GM21526 (cell line): ENCODE data around the gene RASSF3.
A peak's percentile ranks its signal among the peaks of the same experiment; 100 is the strongest.

Experiments used
- ATAC-seq: cut with Tn5 transposase; IDR thresholded peaks from one replicate; pipeline ENCODE4 v1.9.1; 2021; ENCODE audit warnings: moderate library complexity; ENCODE audit not compliant: unreplicated experiment, low FRiP score

Gene RASSF3

DNA sequence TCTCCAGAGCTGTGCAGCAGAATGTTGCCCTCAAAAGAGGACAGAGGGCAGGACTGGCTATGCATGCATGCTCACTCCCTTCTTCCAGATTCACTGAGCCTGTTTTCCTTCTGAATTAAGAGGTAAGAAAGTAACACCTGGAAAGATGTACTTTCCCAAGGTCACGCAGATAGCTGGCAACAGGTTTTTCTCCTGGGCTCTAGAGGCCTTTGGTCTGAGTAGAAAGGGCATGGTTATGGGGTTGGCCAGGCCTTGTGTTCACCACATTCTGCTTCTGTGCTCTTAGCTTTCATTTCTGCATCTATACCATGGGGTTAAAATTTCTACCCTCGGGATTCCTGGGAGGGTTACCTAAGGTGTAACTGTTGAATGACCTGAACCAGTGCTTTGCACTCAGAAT lies 57.5 kb downstream of the RASSF3 start:
- no peak for ATAC-seq

DNA sequence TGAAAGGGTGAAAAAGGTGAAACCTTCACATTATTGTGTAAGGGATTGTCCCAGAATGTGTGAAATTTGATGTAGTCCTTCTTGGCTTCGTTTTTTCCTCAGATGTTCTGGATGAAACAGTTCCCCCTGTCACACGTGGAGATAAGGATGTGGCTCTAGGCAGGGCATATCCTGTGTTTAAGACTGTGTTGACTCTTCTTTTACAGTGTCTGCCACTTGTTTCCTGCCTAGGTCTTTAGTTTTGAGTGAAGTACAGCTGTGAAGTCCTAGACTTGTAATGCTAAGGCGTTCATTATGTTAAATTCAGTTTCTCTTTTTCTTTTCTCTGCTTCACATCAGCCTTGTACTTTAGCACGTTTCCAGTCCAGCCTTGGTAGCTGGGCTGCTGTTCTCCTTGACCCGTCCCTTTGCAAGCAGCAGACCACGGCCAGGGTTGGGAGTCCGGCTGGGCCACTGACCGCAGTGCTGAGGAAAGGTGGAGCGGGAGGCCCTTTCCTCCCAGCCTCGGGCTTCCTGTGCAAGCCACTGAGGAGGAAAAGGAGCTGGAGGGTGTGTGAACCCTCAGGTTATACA lies 59.1 kb downstream of the RASSF3 start:
- ATAC-seq = peak; percentile 76

DNA sequence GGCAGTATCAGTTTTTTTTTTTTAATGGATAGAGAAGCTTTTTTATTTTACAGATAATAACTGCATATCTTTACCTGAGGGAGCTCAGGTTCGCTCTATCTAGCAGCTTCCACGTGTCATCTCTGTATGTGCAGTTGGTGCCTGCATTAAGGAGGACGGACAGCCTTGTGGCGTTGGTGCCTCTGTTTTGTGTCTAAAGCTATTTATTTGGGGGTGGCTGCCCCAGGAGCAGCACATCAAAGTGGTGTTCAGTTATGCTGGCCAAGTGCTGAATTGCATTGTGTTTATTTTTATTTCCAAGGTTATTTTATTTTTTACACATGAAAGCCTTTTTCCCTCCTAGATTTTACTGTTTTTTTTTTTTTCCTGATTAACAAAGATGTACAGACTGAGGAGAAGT lies 59.7 kb downstream of the RASSF3 start:
- ATAC-seq = no peak

DNA sequence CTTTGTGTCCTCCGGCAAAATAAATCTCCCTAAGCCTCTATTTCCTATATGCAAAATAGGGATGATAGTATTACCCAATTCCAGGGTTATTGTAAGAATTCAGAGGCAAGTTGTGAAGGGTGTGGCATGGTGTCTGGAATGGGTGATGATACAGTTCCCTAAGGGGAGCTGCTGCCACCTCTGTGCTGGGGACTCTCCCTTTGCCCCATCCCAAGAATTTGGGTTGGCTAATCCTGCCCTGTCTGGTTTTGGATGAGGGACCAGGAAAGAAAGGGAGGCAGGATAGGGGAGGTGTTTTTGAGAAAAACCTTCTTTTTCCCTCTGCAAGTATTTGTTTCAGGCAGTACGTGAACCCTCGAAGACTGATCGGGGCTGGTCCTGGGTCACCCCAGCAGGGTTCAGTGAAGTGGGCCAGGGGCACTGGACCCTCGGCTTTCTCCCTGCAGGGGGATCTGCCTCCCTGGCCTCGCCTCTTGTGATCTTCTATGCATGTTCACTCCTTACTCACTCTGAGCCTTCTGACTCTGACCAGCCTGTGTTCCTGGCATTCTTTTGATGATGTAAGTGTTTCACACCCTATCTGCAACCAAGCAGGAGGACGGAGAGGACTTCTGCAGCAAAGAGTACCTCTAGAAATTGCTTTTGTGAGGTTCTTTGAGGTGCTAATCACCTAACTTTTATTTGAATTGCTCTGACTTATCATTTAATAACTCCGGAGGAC lies 60.8 kb downstream of the RASSF3 start:
- no peak for ATAC-seq

DNA sequence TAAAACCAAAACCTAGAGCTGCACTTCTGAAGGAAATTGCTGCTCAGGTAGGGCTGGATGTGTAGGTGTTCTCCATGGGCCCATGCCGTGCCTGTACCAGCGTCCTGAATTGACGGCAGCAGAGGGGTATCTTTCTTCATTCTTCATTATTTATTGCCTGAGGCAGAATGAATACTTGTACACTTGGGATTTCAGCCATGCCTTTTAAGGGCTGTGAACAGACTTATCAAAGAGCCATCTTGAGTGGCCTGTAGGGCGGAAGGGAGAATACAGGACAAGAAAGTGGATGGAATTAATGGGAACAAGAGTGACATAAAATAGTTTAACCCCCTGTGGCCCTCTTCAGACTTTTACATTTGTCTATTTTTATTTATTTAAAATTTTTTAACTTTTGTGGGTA lies 61.4 kb downstream of the RASSF3 start:
- ATAC-seq = no peak

DNA sequence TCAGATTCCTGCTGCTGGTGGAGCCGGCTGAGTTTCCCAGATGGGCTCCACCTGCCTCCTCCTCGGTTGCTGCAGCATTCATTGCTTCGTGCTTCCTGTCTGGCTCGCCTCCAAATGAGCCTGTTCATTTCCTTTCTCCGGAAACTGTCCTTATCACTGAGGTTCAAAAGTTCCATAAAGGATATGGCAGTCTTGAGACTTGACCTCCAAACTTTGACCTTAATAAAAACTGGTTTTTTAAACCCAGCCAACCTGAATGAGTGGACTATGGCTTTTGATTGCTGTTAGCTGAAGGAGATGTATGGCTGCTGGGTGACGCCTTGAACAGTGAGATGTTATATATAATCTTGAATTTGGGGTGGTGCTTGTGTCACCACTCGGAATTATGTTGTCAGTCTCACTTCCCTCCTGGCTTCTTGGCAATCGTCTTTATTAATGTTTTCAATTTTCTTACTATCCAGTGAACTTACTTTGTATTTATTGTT lies 62.7 kb downstream of the RASSF3 start:
- no peak for ATAC-seq

DNA sequence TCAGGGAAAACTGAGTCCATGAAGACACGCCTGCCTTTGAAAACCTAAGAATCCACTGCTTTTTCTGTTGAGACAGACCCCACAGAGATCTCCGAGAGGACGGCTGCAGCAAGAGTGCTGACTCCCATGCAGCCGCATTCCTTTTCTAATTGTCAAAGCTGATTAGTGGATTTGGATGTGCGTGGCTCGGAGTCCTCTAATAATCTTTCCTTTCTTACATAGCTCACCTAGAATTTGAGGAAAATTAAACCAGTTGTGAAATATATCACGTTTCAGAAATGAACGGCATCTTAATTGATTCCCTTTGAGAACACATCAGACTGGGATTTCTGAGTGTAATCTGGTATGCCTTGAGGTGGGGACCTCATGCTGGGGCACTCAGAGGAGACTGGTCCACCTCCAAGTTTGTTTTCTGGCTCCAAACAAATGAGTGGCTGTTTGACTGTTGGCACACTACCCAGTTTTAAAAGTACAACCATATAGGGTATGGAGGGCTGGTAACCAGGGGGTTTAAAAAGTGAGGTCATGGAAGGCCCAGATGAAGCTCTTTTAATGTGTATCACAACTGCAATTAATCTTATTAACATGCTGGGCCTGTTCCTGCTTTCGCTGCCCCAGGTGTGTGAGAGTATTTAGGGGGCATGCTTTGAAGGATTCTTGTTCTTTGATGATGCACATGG lies 63.3 kb downstream of the RASSF3 start:
- no peak for ATAC-seq

DNA sequence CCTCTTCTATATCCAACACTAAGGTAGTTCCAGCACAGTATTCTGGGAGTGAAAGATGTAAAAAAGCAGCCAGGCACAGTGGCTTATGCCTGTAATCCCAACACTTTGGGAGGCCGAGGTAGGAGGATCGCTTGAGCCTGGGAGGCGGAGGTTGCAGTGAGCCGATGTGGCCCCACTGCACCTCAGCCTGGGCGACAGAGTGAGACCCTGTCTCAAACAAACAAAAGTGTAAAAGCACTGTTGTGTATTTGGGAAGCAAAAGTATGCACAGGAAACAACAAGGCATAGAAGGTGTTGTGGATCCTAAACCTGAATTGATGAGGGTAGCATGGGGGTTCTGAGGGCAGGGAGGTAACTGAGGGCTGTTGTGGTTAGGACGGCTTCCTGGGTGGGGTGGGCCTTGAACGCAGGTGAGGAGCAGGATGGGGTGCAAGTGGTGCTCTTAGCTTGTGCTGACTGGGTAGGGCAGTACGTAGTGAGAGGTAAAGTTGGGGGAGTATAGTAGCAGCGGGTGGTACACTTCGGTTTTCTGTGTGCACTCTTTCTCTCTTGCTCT lies 64.2 kb downstream of the RASSF3 start:
- no peak for ATAC-seq

DNA sequence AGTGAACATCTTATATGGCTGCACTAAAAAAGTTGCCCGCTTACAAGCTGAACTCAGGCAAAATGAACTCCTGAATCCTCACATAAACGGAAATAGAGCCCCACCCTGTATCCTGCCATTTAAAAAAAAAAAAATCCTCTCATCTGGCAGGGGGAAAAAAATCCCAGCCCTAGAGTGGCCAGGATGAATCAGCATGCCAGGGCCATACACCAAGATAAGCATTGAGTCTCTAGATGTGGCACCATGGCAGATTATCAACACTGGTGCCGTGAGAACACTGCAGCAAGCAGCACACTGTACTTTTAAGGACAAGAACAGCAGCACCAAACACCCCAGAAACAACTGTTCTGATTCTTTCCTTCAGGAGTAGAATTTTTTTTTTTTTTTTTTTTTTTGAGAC lies 65.5 kb downstream of the RASSF3 start:
- no peak for ATAC-seq

DNA sequence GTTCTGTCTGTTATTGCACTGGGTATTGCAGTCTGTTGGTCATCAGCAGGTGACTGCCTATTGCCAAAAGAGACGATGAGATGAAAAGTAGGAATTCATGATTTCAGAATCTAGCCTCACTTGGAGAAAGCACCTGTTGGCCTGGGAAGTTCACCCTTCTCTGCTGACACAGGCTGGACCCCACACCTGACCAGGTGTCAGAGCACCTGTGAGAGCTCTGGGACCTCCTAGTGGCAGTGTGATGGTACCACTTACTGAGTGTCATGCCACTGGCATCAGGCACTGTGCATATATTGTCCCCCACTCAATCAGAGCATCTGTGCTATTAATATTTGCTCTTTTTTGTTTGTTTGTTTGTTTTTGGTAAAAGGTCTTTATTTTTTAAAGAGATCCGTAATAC lies 68.0 kb downstream of the RASSF3 start:
- ATAC-seq = no peak

DNA sequence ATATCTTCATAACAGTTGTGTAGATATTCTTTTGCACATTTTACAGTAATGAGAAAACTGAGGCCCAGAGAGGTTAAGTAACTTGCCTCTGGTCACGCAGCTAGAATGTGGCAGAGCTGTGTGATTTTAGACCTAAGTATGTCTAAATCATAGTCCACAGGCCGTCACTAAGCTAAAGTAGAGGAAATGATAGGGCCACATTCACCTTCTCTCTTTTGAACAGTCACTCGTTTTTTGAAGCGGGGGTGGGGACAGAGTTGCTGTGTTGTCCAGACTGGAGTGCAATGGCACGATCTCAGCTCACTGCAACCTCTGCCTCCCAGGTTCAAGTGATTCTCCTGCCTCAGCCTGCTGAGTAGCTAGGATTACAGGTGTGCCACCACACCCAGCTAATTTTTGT lies 68.5 kb downstream of the RASSF3 start:
- no peak for ATAC-seq

DNA sequence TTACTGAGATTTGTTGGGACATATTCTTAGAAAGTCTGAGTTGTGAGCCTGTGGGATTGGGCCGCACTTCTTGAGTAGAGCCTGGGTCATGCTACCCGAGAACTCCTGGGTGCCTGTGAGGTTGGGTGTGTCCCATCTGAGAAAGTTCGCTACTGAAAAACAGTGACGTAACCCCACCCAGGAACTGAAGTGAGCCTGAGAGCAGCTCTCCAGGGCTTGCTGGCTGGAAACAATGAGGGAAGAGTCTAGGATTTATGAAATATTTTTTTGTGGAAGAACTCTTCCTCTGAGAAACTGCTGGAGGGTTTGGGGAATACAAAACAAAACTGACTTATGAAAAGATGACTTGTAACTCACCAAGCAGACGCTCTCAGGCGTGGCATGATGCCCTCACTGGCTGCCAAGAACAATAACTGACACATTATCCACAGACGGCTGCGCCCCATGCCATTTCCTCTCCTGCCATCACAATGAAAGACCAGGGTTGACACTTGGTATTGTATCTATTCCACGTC lies 69.2 kb downstream of the RASSF3 start:
- peak; percentile 53 for ATAC-seq

DNA sequence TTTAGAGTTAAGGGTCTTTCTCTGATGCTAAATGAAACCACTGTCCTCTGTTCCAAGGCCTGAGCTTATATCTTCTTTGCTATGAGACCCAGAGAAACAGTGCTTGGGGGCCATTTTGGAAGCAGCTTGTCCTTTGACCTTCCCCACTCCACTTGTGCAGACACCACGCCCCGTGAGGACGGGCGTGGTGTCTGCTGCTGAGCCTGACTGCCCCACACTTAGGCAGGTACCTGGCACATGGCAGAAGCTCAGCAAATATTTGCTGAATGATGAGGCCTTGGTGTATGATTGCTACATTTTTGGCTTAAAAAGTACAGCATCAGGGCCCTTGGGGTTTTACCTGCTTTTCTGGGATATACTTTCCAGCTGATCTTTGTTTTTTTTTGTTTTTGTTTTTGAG lies 69.9 kb downstream of the RASSF3 start:
- ATAC-seq = no peak

DNA sequence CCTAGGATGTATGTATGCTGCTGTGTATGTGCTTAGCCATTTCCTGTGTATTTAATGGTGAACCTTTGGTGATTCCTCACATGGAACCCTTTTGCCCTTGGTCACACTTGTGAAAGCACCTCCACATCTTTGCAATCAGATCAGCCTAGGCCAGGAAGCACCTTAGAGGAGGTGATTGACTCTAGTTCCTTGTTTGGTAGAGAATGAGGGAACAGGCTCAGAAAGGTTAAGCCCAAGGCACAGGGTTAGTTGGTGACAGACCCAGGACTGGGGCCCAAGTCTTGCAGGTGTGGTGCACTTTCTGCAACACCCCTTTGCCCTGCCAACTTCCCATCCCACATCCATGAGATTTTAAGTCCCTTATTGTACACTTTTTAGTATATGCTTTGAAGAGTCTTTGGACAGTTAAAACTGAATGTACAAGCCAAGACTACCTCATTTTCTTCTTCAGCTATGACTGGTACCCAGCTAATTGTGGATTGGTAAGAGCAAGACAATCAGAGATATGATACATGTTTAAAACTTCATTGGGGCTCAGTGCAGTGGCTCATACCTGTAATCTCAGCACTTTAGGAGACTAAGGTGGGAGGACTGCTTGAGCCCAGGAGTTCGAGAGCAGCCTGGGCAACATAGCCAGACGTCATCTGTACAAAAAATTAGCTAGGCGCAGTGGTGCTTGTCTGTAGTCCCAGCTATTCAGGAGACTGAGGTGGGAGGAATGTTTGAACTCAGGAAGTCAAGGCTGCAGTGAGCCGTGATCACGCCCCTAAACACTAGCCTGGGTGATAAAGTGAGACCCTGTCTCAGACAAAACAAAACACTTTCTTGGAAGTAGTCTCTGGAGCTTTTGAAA lies 71.1 kb downstream of the RASSF3 start:
- ATAC-seq = no peak

DNA sequence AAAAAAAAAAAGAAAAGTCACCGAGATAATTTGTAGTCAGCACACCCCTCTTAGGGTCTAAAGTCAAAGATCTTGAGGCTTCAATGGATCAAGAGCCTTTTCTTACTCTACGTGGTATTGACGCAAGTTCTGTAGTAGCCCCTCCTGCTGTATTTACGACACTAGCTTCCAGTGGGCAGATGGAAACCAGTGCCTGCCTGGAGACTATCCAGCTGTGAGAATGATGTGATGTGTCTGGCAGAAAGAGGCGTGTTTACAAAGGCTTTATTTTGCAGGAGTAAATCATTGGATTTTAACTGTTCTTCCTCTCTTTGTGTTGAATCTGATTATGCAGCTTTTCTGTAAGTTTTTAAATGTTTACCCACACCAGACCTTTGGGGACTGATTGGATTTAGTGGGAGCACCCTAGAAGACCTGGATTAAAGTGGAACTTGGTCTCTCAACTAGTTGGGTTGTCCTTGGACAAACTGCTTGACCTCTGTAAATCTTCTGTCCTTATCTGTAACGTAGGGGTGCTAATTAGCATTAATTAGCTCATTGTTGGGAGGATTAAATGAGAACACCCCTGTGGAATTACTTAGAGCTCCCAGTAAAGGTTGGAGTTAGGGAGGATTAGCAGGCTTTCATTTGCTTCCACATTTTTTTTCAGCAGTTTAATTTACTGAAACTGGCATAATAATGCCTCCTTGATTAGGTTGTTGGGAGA lies 72.4 kb downstream of the RASSF3 start:
- ATAC-seq = no peak

DNA sequence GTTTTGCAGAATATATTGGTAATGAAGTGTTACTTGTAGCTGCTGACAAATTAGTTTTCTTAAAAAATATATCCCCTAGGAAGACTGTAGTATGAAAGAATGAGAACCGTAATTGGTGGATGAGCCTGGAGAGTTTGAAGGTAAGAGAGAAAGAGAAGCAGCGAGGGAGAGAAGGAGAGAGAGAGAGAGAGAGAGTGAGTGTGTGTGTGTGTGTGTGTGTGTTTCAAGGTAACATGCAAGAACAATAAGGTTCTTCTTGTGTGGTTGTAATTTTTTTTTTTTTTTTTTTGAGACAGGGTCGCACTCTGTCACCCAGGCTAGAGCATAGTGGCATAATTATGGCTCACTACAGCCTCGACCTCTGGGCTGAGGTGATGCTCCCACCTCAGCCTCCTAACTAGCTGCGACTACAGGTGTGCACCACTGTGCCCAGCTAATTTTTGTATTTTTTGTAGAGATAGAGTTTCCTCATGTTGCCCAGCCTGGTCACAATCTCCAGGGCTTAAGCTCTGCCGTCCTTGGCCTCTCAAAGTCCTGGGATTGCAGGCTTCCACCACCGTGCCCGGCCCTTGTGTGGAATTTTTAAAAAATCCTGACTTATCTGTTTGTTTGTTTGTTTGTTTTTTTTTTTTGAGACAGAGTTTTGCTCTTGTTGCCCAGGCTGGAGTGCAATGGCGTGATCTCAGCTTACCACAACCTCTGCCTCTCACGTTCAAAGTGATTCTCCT lies 73.7 kb downstream of the RASSF3 start:
- ATAC-seq = no peak

DNA sequence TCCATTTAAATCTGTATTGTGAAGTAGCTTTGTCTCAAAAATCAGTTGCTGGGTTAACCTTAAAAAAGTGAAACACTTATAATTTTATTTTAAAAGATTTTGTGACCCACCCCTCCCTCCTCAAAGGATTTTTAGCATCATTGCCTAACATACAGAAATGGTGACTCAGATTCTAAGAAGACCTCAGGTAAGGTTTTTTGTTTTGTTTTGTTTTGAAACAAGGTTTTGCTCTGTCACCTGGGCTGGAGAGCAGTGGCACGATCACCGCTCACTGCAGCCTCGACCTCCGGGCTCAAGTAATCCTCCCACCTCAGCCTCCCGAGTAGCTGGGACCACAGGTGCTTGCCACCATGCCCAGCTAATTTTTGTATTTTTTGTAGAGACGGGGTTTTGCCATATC lies 74.8 kb downstream of the RASSF3 start:
- no peak for ATAC-seq

DNA sequence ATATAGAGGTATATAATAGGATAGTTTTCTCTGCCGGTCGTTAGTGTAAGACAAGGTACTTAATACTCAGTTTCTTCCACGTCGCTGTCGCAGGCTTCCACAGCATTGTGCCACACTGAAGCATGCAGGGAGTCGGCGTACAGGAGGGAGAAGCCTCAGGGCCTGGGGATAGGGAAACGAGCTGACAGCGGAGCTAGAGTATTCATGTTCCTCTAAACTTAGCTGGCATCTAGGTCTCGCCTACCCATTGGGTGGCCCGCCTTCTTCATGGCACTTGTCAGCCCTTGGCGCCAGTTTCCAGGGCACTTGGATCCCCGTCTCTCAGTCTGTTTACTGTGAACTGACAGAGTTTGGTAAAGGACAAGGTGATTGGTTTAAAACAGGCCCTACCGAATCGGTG lies 75.3 kb downstream of the RASSF3 start:
- ATAC-seq = no peak

DNA sequence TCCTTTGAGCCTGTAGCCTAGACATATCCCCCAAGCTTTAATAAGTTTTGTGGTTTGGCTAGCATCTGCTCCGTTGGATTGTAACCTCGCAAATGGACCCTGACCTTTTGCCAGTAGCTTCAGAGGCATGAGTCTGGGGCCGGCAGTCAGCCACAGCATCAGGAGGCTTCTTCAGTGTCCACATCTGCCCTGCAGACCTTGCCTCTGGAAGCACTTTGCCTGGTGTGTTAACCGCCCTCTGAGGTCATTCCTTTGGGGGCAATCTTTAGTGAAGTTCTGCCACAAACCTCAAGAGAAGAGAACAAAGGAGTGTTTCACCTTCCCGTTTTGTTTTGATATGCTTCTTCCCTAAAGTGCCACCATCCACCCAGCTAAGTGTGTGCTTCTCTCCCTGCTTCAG lies 77.5 kb downstream of the RASSF3 start:
- no peak for ATAC-seq
